Large intestine (tissue), 12 donors: ENCODE data around the gene WFDC6. TPM values are rescaled to one million over a fixed set of nuclear protein-coding genes. Genes with fewer than 3 reads are reported as not detected.
"Not testable (repeated sequence)": the region's sequence is repeated elsewhere in the genome, so short reads cannot be mapped to it uniquely, and the experiment has no call there.

Source experiments
- DNase-seq, 2 donors: peaks; one replicate each; pipeline versions ENCODE4 v3.0.0 to v3.0.0-alpha.2; 2013
- H3K27ac ChIP-seq: one replicate; pipeline ENCODE4 v1.5.1; 2013; ENCODE audit warnings: low read length
- H3K27me3 ChIP-seq: 2 replicates; pipeline ENCODE4 v1.6.1; 2013; ENCODE audit warnings: low read length; ENCODE audit not compliant: control insufficient read depth, insufficient read depth
- H3K36me3 ChIP-seq: 2 replicates; pipeline ENCODE4 v1.6.1; 2013; ENCODE audit warnings: low read length; ENCODE audit not compliant: control insufficient read depth, insufficient read depth
- H3K4me1 ChIP-seq: one replicate; pipeline ENCODE4 v1.6.1; 2013; ENCODE audit warnings: low read length; ENCODE audit not compliant: control insufficient read depth, insufficient read depth
- H3K4me3 ChIP-seq: one replicate; pipeline ENCODE4 v1.5.1; 2013; ENCODE audit warnings: low read length
- H3K9me3 ChIP-seq: one replicate; pipeline ENCODE4 v1.6.1; 2013; ENCODE audit warnings: mild to moderate bottlenecking, low read depth, low read length, moderate library complexity; ENCODE audit not compliant: control insufficient read depth
- WGBS: methylation state at CpG from one replicate; pipeline ENCODE4 v1.1.5; 2013; ENCODE audit warnings: low lambda C conversion rate; ENCODE audit not compliant: insufficient coverage; 5-methylcytosine and 5-hydroxymethylcytosine counted together
- long read RNA-seq, 11 donors: transcript quantifications; one replicate each; lab custom pipeline, GENCODE V29; 2026
- polyA plus RNA-seq: library from polyadenylated mRNA; unstranded; fragments of 120-200 nt; gene quantifications from one replicate; pipeline ENCODE4 v1.2.1, GENCODE V29; 2013

The WFDC6 gene
- polyA plus RNA-seq = not detected
- long read RNA-seq, donor 1 = 0 reads
- long read RNA-seq, donor 2 = 0 reads
- long read RNA-seq, donor 3 = 0 reads
- long read RNA-seq, donor 4 = 0 reads
- long read RNA-seq, donor 5 = 0 reads
- long read RNA-seq, donor 6 = 0 reads
- long read RNA-seq, donor 7 = 0 reads
- long read RNA-seq, donor 8 = 0 reads
- long read RNA-seq, donor 9 = 0 reads
- long read RNA-seq, donor 10 = 0 reads
- long read RNA-seq, donor 11 = 0 reads

DNA sequence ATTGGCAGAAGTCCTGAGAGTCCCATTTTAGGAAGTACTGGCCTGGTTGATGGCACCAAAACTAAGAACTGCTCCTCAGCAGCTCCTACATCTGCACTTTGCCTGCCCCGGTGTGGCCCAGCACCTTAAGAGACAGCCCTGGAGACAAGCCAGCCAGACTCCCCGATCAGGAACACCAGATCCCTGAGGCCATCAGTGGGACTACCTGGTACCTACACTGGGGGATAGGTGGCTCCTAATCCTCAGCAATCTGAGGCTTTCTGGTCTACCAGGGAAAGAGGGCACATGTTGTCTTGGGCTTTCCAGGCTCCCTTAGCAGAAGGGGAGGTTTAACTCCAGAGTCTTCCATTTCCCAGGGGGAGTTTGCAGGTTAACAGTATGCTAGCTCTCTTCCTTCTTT is at the start of gene WFDC6:
WFDC6 (minus strand) TSS at position 101 of the 400 bp plus-strand sequence; CDS start at position 26, 75 bp downstream.
- WGBS = no CpG with 5 or more reads among the region's 2 CpGs
- Histone ChIP-seq H3K4me1 (no peaks in the 10 kb centered on the region), H3K27ac (no peak within 1 kb of the TSS), H3K27me3 (peaks cover 14% of the 10 kb centered on the region), H3K36me3 (no peaks in the 10 kb centered on the region), H3K4me3 (no peak within 1 kb of the TSS), H3K9me3 (no peaks in the 10 kb centered on the region)
- DNase-seq = no peak

DNA sequence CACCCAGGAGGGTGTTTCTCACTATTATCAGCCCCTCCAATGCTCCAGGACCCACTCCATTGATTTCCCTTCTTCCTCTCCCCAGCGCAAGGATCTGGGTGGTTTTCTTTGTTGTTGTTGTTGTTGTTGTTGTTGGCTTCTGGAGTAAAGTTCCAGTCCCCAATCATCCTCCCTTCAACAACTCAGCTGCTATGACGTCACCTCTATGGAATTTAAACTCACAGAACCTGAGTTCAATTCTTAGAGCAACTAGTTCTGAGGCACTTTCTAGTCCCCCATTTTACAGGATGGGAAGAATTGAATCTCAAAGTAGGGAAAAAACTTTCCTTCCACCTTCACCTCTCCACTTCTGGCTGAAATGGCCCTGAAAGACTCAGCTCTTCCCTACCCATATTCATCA is 49.5 kb upstream of the WFDC6 start:
- no peaks in the 10 kb centered on the region for H3K4me1 ChIP-seq
- no peak for DNase-seq
- no peak overlapping the region for H3K27ac ChIP-seq
- no CpG with 5 or more reads among the region's 2 CpGs for WGBS
- peaks cover 3% of the 10 kb centered on the region for H3K27me3 ChIP-seq
- H3K9me3 ChIP-seq = no peaks in the 10 kb centered on the region
- no peaks in the 10 kb centered on the region for H3K36me3 ChIP-seq
- H3K4me3 ChIP-seq = no peak overlapping the region

DNA sequence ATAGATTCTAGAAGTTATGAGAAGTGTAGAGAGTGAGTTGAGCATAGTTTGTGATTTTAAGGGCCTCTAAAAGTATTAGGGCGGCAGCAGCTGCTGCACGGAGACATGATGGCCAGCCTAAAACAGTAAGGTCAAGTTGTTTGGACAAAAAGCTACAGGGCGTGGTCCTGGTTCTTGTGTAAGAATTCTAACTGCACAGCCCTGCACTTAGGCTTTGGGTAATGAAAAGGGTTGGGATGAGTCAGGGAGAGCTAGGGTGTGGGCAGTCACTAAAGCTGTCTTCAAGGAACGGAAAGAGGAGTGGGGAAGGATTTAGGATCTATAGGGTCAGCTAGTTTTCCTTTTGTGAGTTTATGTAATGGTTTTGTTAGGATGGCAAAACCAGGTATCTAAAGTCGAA is 46.7 kb upstream of the WFDC6 start:
- H3K4me1 ChIP-seq, H3K9me3 ChIP-seq, H3K4me3 ChIP-seq, DNase-seq, H3K36me3 ChIP-seq, H3K27ac ChIP-seq: not testable (repeated sequence)
- 100% methylated on average over 1 of the region's 5 CpGs for WGBS
- H3K27me3 ChIP-seq = peaks cover 10% of the 10 kb centered on the region

DNA sequence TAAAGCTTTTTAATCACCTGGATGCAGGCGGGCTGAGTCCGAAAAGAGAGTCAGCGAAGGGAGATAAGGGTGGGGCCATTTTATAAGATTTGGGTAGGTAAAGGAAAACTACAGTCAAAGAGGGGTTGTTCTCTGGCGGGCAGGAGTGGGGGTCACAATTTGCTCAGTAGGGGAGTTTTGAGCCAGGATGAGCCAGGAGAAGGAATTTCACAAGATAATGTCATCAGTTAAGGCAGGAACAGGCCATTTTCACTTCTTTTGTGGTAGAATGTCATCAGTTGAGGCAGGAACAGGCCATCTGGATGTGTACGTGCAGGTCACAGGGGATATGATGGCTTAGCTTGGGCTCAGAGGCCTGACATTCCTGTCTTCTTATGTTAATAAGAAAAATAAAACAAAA is 45.0 kb upstream of the WFDC6 start:
- peaks cover 12% of the 10 kb centered on the region for H3K27me3 ChIP-seq
- H3K9me3 ChIP-seq, H3K4me1 ChIP-seq, H3K36me3 ChIP-seq, H3K27ac ChIP-seq, DNase-seq, H3K4me3 ChIP-seq: not testable (repeated sequence)
- 94% methylated on average over 3 of the region's 5 CpGs for WGBS

DNA sequence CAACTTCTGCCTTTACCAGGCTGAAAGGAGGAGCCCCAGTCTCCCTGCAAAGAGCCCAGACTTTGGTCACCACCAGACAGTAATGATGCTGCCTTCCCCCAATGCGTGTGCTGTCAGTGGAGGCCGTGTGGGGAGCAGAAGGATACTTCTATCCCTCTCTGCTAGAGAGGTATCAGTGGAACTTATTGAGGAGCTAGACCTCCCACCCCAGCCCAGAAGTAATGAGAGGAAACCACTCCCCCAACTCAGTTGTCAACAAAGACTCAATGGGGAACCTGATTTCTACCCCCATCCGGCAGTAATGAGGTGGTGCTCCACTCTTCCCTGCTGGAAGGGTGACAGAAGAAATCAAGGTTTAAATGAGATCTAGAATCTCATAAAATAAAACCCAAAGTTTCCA is 44.2 kb upstream of the WFDC6 start:
- H3K4me1 ChIP-seq = no peaks in the 10 kb centered on the region
- WGBS = no CpG with 5 or more reads among the region's 3 CpGs

DNA sequence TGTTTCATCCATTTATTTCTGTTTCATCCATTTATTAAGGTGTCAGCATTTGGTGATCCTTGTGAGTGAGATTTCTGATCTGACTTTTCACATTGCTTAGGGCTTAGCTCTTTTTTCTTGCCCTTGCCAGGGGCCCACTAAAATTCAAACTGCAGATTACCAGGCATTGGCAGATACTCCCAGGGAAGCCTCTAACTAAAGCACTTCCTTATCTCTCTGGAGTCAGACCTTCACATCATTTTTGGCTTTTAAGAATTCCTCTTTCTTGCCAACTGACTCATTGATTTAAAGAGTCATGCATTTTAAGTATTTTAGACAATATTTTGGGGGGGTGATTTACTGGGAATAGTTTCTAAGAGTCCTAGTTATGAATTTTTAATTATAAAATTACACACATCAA is 42.4 kb upstream of the WFDC6 start:
- Histone ChIP-seq H3K27me3 (peaks cover 9% of the 10 kb centered on the region), H3K4me1 (no peaks in the 10 kb centered on the region), H3K9me3 (no peaks in the 10 kb centered on the region), H3K27ac (no peak overlapping the region), H3K36me3 (no peaks in the 10 kb centered on the region), H3K4me3 (no peak overlapping the region)
- DNase-seq = no peak

More for the DNA sequence above, 44.2 kb upstream of the WFDC6 start:
- Histone ChIP-seq H3K27me3 (peaks cover 11% of the 10 kb centered on the region), H3K27ac (no peak overlapping the region), H3K4me3 (no peak overlapping the region), H3K36me3 (no peaks in the 10 kb centered on the region), H3K9me3 (no peaks in the 10 kb centered on the region)
- DNase-seq = no peak

DNA sequence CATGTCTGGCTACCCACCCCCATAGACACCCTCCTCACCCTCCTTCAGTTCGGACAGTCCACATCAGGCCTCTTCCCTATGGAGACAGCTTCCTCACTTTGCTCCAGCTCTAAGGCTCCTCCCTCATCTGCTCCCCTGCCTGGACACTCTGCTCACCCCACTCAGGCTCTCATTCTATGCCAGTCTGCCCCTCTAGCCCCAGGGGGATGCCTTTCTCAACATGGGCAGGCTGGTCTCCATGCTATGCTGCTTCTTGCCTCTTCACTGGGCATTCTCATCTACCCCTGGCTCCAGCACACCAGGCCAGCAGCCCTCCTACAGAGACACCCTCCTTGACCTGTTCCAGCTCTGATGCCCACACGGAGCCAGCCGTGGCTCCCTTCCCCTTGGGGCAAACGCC is 39.9 kb upstream of the WFDC6 start, which contains the start of gene WFDC8:
WFDC8 (minus strand) TSS at position 101 of the 400 bp plus-strand sequence; CDS start at position 64, 37 bp downstream.
- H3K36me3 ChIP-seq = no peaks in the 10 kb centered on the region
- no peaks in the 10 kb centered on the region for H3K4me1 ChIP-seq
- no peak for DNase-seq
- no peaks in the 10 kb centered on the region for H3K9me3 ChIP-seq
- H3K27me3 ChIP-seq = peaks cover 9% of the 10 kb centered on the region
- WGBS = no CpG with 5 or more reads among the region's 4 CpGs
- H3K4me3 ChIP-seq = no peak within 1 kb of the TSS
- H3K27ac ChIP-seq = no peak within 1 kb of the TSS

DNA sequence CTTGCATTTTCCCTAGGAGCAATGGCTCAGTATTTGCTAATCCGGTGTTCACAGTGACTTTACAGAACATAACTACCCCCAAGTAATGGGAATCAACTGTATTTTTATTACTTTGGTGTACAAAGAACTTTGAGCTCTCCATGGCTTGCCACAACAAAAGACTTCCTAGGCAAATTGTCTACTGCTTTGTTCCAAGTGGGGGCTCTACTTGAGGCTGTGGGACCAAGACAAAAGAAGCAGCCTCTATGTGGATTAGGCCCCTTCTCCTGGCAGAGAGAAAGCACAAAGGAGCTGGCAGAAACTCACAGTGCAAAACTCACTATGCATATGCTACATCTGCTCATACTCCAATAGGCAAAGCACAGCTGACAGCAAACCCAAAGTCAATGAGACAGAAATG is 38.9 kb upstream of the WFDC6 start:
- no peaks in the 10 kb centered on the region for H3K9me3 ChIP-seq
- H3K4me3 ChIP-seq = no peak overlapping the region
- H3K36me3 ChIP-seq = no peaks in the 10 kb centered on the region
- 100% methylated on average over 1 of the region's 1 CpG for WGBS
- H3K27ac ChIP-seq = no peak overlapping the region
- peaks cover 5% of the 10 kb centered on the region for H3K27me3 ChIP-seq
- H3K4me1 ChIP-seq = no peaks in the 10 kb centered on the region
- DNase-seq = peak in 1 of 2 donors; percentile 3

DNA sequence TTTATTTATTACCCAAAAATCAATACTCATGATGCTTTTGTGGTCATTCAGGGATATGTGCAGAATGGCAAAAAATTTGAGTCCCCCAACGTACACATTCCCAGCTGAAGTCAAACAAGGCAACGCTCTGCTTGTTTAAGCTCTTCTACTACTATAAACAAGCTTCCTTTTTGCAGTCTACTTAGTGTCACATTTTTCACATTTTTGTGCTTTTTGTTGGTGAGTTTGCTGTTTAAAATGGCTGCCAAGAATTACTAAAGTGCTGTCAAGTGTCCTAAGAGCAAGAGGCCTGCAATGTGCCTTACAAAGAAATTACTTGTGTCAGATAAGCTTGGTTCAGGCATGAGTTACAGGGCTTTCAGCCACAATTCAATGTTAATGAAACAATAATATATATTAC is 37.7 kb upstream of the WFDC6 start:
- no peaks in the 10 kb centered on the region for H3K9me3 ChIP-seq
- H3K27me3 ChIP-seq = peaks cover 2% of the 10 kb centered on the region
- 40% methylated on average over 1 of the region's 2 CpGs for WGBS
- no peaks in the 10 kb centered on the region for H3K4me1 ChIP-seq
- H3K4me3 ChIP-seq = no peak overlapping the region
- no peak for DNase-seq
- H3K36me3 ChIP-seq = no peaks in the 10 kb centered on the region
- H3K27ac ChIP-seq = no peak overlapping the region

DNA sequence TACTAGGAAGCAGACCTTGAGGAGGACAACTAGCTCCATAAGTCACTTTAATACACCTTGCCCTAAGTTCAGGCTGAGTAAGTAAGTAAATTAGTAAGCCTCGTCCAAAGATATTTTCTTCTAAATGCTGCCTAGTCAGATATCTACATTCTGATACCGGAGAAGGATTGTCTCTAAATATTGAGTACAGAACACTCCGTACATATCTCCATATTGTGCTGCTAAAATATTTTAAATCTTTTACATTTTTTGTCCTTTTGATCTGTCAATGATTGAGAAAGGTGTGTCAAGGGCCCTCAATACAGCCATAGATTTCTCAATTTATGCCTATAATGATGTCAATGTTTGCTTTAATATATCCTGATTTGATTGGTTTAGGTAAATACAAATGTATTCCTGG is 36.6 kb upstream of the WFDC6 start:
- Histone ChIP-seq H3K27ac (no peak overlapping the region), H3K27me3 (peaks cover 2% of the 10 kb centered on the region), H3K4me1 (no peaks in the 10 kb centered on the region), H3K4me3 (no peak overlapping the region), H3K36me3 (no peaks in the 10 kb centered on the region), H3K9me3 (no peaks in the 10 kb centered on the region)
- WGBS = 100% methylated on average over 1 of the region's 3 CpGs
- no peak for DNase-seq

DNA sequence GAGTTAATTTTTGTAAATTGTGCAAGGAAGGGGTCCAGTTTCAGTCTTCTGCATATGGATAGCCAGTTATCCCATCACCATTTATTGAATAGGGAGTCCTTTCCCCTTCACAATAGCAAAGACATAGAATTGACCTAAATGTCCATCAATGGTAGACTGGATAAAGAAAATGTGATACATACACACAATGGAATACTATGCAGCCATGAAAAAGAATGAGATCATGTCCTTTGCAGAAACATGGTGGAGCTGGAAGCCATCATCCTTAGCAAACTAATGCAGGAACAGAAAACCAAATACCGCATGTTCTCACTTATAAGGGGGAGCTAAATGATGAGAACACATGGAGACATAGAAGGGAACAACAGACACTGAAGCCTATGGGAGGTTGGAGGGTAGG is 30.4 kb upstream of the WFDC6 start:
- H3K4me3 ChIP-seq, H3K27ac ChIP-seq, H3K36me3 ChIP-seq, H3K27me3 ChIP-seq, DNase-seq, H3K4me1 ChIP-seq, H3K9me3 ChIP-seq: not testable (repeated sequence)
- no CpG with 5 or more reads among the region's 1 CpG for WGBS
